SK-N-SH (cell line): ENCODE data around the gene ANK3. TPM values are rescaled to one million over a fixed set of nuclear protein-coding genes. Genes with fewer than 3 reads are reported as not detected.

Experiments used
- CTCF ChIA-PET: fragments of 300-600, 350-600 bp; formaldehyde crosslinking; extraction: SDS; loops from one replicate; lab custom pipeline; 2021; lab: Yijun Ruan, JAX
- POLR2A ChIA-PET: fragments of 350-600 bp; sonication (Branson Sonifier 250); formaldehyde crosslinking; extraction: SDS; loops from one replicate; lab custom pipeline; 2020; ENCODE audit warnings: antibody characterized with exemption, inconsistent platforms; lab: Yijun Ruan, JAX
- DNase-seq: peaks from one replicate; pipeline ENCODE4 v3.0.0; 2012
- H2AFZ ChIP-seq: fragments of 200-600 bp; sonication (generic); 2 replicates; pipeline ENCODE4 v1.8.1; 2016; ENCODE audit warnings: antibody characterized with exemption, mild to moderate bottlenecking, low read depth
- H3F3A ChIP-seq: fragments of 200-600 bp; sonication (generic); replicated peaks from 2 replicates; pipeline ENCODE3; 2016; ENCODE audit warnings: antibody characterized with exemption, mild to moderate bottlenecking; ENCODE audit not compliant: insufficient read depth
- H3K27ac ChIP-seq, 2 experiments: fragments of 200-500 bp in 1 of 2; fragments of 200-600 bp in 1 of 2; sonication (Bioruptor generic) in 1 of 2; sonication (generic), shearing (Covaris generic) in 1 of 2; 2 replicates each; pipeline versions ENCODE4 v1.5.1 to v1.6.1; 2014 to 2016; ENCODE audit warnings: low read depth in 2 of 2, inconsistent platforms in 1 of 2, low read length in 1 of 2, mild to moderate bottlenecking in 1 of 2, mixed read lengths in 1 of 2
- H3K27me3 ChIP-seq: fragments of 200-600 bp; sonication (generic), shearing (Covaris generic); 2 replicates; pipeline ENCODE4 v1.6.1; 2016; ENCODE audit warnings: mixed run types; ENCODE audit not compliant: insufficient read depth
- H3K36me3 ChIP-seq, 2 experiments: fragments of 200-500 bp in 1 of 2; fragments of 200-600 bp in 1 of 2; sonication (Bioruptor generic) in 1 of 2; sonication (generic) in 1 of 2; replicated peaks in 1 of 2; 2 replicates each; pipeline versions ENCODE3 to v1.5.1; 2014 to 2016; ENCODE audit warnings: low read length in 1 of 2, mild to moderate bottlenecking in 1 of 2; ENCODE audit not compliant: insufficient read depth in 2 of 2, control insufficient read depth in 1 of 2
- H3K4me1 ChIP-seq, 2 experiments: fragments of 200-500 bp in 1 of 2; fragments of 200-600 bp in 1 of 2; sonication (Bioruptor generic) in 1 of 2; sonication (generic), shearing (Covaris generic) in 1 of 2; 2 replicates each; pipeline versions ENCODE4 v1.5.1 to v1.6.1; 2014 to 2016; ENCODE audit warnings: low read depth in 1 of 2, low read length in 1 of 2, mixed run types in 1 of 2; ENCODE audit not compliant: insufficient read depth in 2 of 2, control insufficient read depth in 1 of 2
- H3K4me2 ChIP-seq: fragments of 200-600 bp; sonication (generic), shearing (Covaris generic); 2 replicates; pipeline ENCODE4 v1.6.1; 2017; ENCODE audit warnings: mixed run types
- H3K4me3 ChIP-seq, 2 experiments: fragments of 200-500 bp in 1 of 2; fragments of 200-600 bp in 1 of 2; sonication (Bioruptor generic) in 1 of 2; sonication (generic), shearing (Covaris generic) in 1 of 2; 2 replicates each; pipeline versions ENCODE4 v1.5.1 to v1.8.1; 2014 to 2016; ENCODE audit warnings: low read depth in 2 of 2, inconsistent platforms in 1 of 2, low read length in 1 of 2, mild to moderate bottlenecking in 1 of 2, mixed read lengths in 1 of 2, moderate library complexity in 1 of 2
- H3K79me2 ChIP-seq: fragments of 200-600 bp; sonication (generic); 2 replicates; pipeline ENCODE4 v1.8.1; 2017; ENCODE audit warnings: mild to moderate bottlenecking; ENCODE audit not compliant: insufficient read depth
- H3K9ac ChIP-seq: fragments of 200-600 bp; sonication (generic); 2 replicates; pipeline ENCODE4 v1.6.1; 2017; ENCODE audit warnings: mixed run types
- H3K9me2 ChIP-seq: fragments of 200-600 bp; sonication (generic); 2 replicates; pipeline ENCODE4 v1.6.1; 2017; ENCODE audit warnings: mixed run types
- H3K9me3 ChIP-seq: fragments of 200-600 bp; sonication (generic); 2 replicates; pipeline ENCODE4 v1.6.1; 2017; ENCODE audit warnings: mixed run types, mild to moderate bottlenecking, moderate library complexity
- H4K20me1 ChIP-seq: fragments of 200-600 bp; sonication (generic); 2 replicates; pipeline ENCODE4 v1.6.1; 2017; ENCODE audit warnings: mild to moderate bottlenecking, mixed run types; ENCODE audit not compliant: insufficient read depth
- CHD2 ChIP-seq: fragments of 150-350 bp; IDR thresholded peaks from 2 replicates; pipeline ENCODE4 v1.6.1; 2018; ENCODE audit warnings: low read length; ENCODE audit not compliant: partially characterized antibody
- FOXJ3 ChIP-seq: sonication (generic); formaldehyde crosslinking; IDR thresholded peaks from 2 replicates; pipeline ENCODE4 v1.5.1; 2020; ENCODE audit warnings: mild to moderate bottlenecking, missing genetic modification reagents
- GABPA ChIP-seq: IDR thresholded peaks from 2 replicates; pipeline ENCODE4 v1.4.0; 2012; ENCODE audit warnings: low read depth, mild to moderate bottlenecking
- GATA2 ChIP-seq: sonication (generic); formaldehyde crosslinking; IDR thresholded peaks from 2 replicates; pipeline ENCODE4 v1.5.0; 2020; ENCODE audit warnings: mild to moderate bottlenecking, missing genetic modification reagents
- JUND ChIP-seq: IDR thresholded peaks from 2 replicates; pipeline ENCODE4 v1.4.0; 2012
- MAX ChIP-seq: IDR thresholded peaks from 2 replicates; pipeline ENCODE4 v1.4.0; 2012; ENCODE audit warnings: low read depth
- MEF2A ChIP-seq: IDR thresholded peaks from 2 replicates; pipeline ENCODE4 v1.4.0; 2012; ENCODE audit warnings: low read depth, borderline replicate concordance
- NFIC ChIP-seq: IDR thresholded peaks from 2 replicates; pipeline ENCODE4 v1.4.0; 2012; ENCODE audit warnings: borderline replicate concordance
- NRF1 ChIP-seq: IDR thresholded peaks from 2 replicates; pipeline ENCODE4 v1.6.1; 2012; ENCODE audit warnings: low read depth, mild to moderate bottlenecking, low read length
- PBX3 ChIP-seq: IDR thresholded peaks from 2 replicates; pipeline ENCODE4; 2012
- RAD21 ChIP-seq: IDR thresholded peaks from 2 replicates; pipeline ENCODE4 v1.6.1; 2012; ENCODE audit warnings: mild to moderate bottlenecking, low read length
- RCOR1 ChIP-seq: fragments of 150-350 bp; IDR thresholded peaks from 2 replicates; pipeline ENCODE4 v1.6.1; 2017; ENCODE audit warnings: antibody characterized with exemption, low read length
- TAF1 ChIP-seq: IDR thresholded peaks from 2 replicates; pipeline ENCODE4 v1.6.1; 2012; ENCODE audit warnings: low read depth, mild to moderate bottlenecking, low read length, moderate library complexity, borderline replicate concordance
- TCF12 ChIP-seq: IDR thresholded peaks from 2 replicates; pipeline ENCODE4 v1.4.0; 2012
- TEAD4 ChIP-seq: IDR thresholded peaks from 2 replicates; pipeline ENCODE4 v1.4.0; 2012; ENCODE audit warnings: mild to moderate bottlenecking, borderline replicate concordance; ENCODE audit not compliant: insufficient read depth
- WGBS: methylation state at CpG from one replicate; pipeline ENCODE4 v1.1.6; 2017; ENCODE audit warnings: low lambda C conversion rate; 5-methylcytosine and 5-hydroxymethylcytosine counted together
- polyA plus RNA-seq, 3 experiments: library from polyadenylated mRNA; depleted of rRNA; stranded (reverse); fragments of >200 nt; gene quantifications; 2 replicates each; pipeline ENCODE4 v1.2.3, GENCODE V29; 2012
- TF ChIP-seq, protein P1 (sequence below): fragments of 200-600 bp; sonication (generic); IDR thresholded peaks from 2 replicates; pipeline ENCODE4 v1.6.1; 2017; ENCODE audit warnings: antibody characterized with exemption, mild to moderate bottlenecking, moderate library complexity
- TF ChIP-seq, protein P2 (sequence below): IDR thresholded peaks from 2 replicates; pipeline ENCODE4 v1.6.1; 2012; ENCODE audit warnings: mild to moderate bottlenecking, low read depth, low read length, moderate library complexity

Gene ANK3
- polyA plus RNA-seq, 1 of the 3 experiments (the other 2 are of a cell fraction): 10.0 TPM

- H3K9ac ChIP-seq: no peak overlapping the region
- no peak for TF ChIP-seq FOXJ3 (CRISPR knock-in tag)
- TF ChIP-seq, all 33 proteins: peak for 0
- no peaks in the 10 kb centered on the region for H3K79me2 ChIP-seq
- H3K4me1 ChIP-seq: peaks cover 0 to 3% of the 10 kb centered on the region in 2 experiments; a peak in 1 of 4 replicates
- no peaks in the 10 kb centered on the region for H4K20me1 ChIP-seq
- no peak overlapping the region for H3K4me2 ChIP-seq
- no peaks in the 10 kb centered on the region for H3F3A ChIP-seq
- H3K4me3 ChIP-seq: no peak overlapping the region
- WGBS: 92% methylated on average over 1 of the region's 1 CpG
- POLR2A ChIA-PET: no interaction called here
- no peaks in the 10 kb centered on the region for H3K9me3 ChIP-seq
- no peak overlapping the region for H3K27ac ChIP-seq
- no peaks in the 10 kb centered on the region for H3K9me2 ChIP-seq
- no peak for DNase-seq
- H3K36me3 ChIP-seq: no peaks in the 10 kb centered on the region
- CTCF ChIA-PET: no interaction called here
- no peak overlapping the region for H2AFZ ChIP-seq
- no peaks in the 10 kb centered on the region for H3K27me3 ChIP-seq
These were observed 48.7 kb downstream of the ANK3 start for GRCh38 chr10:60340973-60341372.

DNA sequence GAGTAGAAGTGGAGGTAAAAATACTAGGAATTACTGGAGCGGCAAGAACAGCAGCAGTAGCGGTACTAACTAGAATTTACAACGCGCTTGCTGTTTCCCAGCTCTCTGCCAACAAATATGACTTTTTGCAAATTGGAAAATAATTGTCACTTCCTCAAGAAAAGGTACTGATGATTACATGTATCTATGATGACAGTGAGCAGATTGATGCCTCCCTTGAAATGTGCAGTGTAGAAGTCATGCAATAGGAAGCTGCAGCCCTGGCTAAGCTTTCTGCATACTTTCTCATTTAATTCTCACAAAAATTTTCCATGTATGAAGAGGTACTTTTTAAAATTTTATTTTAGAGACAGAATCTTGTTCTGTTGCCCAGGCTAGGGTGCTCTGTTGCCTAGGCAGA lies 49.9 kb downstream of the ANK3 start:
- H3K9ac ChIP-seq: no peak overlapping the region
- DNase-seq: no peak
- WGBS: 78% methylated on average over 4 of the region's 4 CpGs
- peaks cover 0 to 3% of the 10 kb centered on the region in 2 experiments; a peak in 2 of 4 replicates for H3K4me1 ChIP-seq
- no peak overlapping the region for H3K27ac ChIP-seq
- no peak overlapping the region for H2AFZ ChIP-seq
- no peaks in the 10 kb centered on the region for H3K27me3 ChIP-seq
- CTCF ChIA-PET: interaction anchor here (0.8 kb wide), 2 partner anchors 16 to 239 kb away, joined by 3 read pairs; no protein-coding TSS in a partner anchor
- H3K9me3 ChIP-seq: no peaks in the 10 kb centered on the region
- no peaks in the 10 kb centered on the region for H4K20me1 ChIP-seq
- H3K4me3 ChIP-seq: no peak overlapping the region
- no peak overlapping the region for H3K4me2 ChIP-seq
- no peaks in the 10 kb centered on the region for H3K79me2 ChIP-seq
- TF ChIP-seq RCOR1: no peak
- TF ChIP-seq PBX3: no peak
- TF ChIP-seq TCF12: no peak
- no peak for TF ChIP-seq TAF1
- no peak for TF ChIP-seq CHD2
- no peak for TF ChIP-seq NFIC
- H3K36me3 ChIP-seq: no peaks in the 10 kb centered on the region
- H3F3A ChIP-seq: no peaks in the 10 kb centered on the region
- no peaks in the 10 kb centered on the region for H3K9me2 ChIP-seq
- POLR2A ChIA-PET: no interaction called here

DNA sequence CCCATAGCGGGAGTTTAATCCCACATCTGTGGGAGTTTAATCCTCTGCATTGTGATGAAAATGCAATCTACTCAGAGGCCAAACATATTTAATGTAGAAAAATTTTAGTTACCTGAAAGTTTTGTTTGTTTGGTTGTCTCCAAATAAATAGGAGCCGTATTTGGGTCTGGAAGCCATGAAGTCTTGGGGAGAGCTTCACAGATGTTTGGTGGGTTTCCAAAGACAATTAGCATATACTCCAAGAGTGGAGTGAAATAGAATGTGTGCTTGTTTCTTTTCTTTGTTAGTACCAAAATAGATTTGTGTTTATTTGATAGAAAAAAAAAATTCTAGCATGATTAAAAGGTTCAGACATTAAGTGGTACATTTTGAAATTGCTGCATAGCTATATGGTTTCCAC lies 50.9 kb downstream of the ANK3 start:
- Histone ChIP-seq H3K27me3 (no peaks in the 10 kb centered on the region), H3K9me3 (no peaks in the 10 kb centered on the region), H3K9ac (no peak overlapping the region), H3K4me1 (peaks cover 0 to 3% of the 10 kb centered on the region in 2 experiments; a peak in 2 of 4 replicates), H3K4me2 (no peak overlapping the region), H3K27ac (no peak overlapping the region), H3K4me3 (no peak overlapping the region), H3K36me3 (no peaks in the 10 kb centered on the region), H3F3A (no peaks in the 10 kb centered on the region), H3K79me2 (no peaks in the 10 kb centered on the region), H3K9me2 (no peaks in the 10 kb centered on the region), H2AFZ (no peak overlapping the region), H4K20me1 (no peaks in the 10 kb centered on the region)
- ChIA-PET CTCF (no interaction called here), POLR2A (no interaction called here)
- DNase-seq: no peak
- no peak for TF ChIP-seq RCOR1
- TF ChIP-seq MAX: no peak
- TF ChIP-seq TEAD4: no peak
- TF ChIP-seq, protein P1, sequence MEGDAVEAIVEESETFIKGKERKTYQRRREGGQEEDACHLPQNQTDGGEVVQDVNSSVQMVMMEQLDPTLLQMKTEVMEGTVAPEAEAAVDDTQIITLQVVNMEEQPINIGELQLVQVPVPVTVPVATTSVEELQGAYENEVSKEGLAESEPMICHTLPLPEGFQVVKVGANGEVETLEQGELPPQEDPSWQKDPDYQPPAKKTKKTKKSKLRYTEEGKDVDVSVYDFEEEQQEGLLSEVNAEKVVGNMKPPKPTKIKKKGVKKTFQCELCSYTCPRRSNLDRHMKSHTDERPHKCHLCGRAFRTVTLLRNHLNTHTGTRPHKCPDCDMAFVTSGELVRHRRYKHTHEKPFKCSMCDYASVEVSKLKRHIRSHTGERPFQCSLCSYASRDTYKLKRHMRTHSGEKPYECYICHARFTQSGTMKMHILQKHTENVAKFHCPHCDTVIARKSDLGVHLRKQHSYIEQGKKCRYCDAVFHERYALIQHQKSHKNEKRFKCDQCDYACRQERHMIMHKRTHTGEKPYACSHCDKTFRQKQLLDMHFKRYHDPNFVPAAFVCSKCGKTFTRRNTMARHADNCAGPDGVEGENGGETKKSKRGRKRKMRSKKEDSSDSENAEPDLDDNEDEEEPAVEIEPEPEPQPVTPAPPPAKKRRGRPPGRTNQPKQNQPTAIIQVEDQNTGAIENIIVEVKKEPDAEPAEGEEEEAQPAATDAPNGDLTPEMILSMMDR: no peak
- no peak for TF ChIP-seq GABPA
- no peak for TF ChIP-seq FOXJ3 (CRISPR knock-in tag)
- TF ChIP-seq JUND: no peak
- TF ChIP-seq NRF1: no peak
- TF ChIP-seq, protein P2, sequence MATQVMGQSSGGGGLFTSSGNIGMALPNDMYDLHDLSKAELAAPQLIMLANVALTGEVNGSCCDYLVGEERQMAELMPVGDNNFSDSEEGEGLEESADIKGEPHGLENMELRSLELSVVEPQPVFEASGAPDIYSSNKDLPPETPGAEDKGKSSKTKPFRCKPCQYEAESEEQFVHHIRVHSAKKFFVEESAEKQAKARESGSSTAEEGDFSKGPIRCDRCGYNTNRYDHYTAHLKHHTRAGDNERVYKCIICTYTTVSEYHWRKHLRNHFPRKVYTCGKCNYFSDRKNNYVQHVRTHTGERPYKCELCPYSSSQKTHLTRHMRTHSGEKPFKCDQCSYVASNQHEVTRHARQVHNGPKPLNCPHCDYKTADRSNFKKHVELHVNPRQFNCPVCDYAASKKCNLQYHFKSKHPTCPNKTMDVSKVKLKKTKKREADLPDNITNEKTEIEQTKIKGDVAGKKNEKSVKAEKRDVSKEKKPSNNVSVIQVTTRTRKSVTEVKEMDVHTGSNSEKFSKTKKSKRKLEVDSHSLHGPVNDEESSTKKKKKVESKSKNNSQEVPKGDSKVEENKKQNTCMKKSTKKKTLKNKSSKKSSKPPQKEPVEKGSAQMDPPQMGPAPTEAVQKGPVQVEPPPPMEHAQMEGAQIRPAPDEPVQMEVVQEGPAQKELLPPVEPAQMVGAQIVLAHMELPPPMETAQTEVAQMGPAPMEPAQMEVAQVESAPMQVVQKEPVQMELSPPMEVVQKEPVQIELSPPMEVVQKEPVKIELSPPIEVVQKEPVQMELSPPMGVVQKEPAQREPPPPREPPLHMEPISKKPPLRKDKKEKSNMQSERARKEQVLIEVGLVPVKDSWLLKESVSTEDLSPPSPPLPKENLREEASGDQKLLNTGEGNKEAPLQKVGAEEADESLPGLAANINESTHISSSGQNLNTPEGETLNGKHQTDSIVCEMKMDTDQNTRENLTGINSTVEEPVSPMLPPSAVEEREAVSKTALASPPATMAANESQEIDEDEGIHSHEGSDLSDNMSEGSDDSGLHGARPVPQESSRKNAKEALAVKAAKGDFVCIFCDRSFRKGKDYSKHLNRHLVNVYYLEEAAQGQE: no peak
- no peak for TF ChIP-seq MEF2A
- no peak for TF ChIP-seq GATA2 (CRISPR knock-in tag)
- no peak for TF ChIP-seq RAD21
- 94% methylated on average over 2 of the region's 2 CpGs for WGBS
